Ammon's horn (tissue), 1 donor: Measurements from ENCODE around the gene PSPC1.

ENCODE experiments used
- DNase-seq: peaks from one replicate; pipeline ENCODE4 v3.0.0-alpha.2; 2016; ENCODE audit warnings: low spot score

PSPC1 gene

GRCh38 chr13:19673473-19674430 lies 109.0 kb downstream of the PSPC1 start:
- DNase-seq, result no peak

GRCh38 chr13:19672990-19673389 lies 109.8 kb downstream of the PSPC1 start:
- no peak for DNase-seq

GRCh38 chr13:19670147-19670546 lies 112.6 kb downstream of the PSPC1 start:
- no peak for DNase-seq

- no peak for DNase-seq
Measured at GRCh38 chr13:19668778-19669177, 114.0 kb downstream of the PSPC1 start.

GRCh38 chr13:19665427-19665859 lies 117.3 kb downstream of the PSPC1 start:
- DNase-seq, result peak; percentile 18

- no peak for DNase-seq
Measured at GRCh38 chr13:19664481-19665230, 118.1 kb downstream of the PSPC1 start.

GRCh38 chr13:19663416-19663979 lies 119.2 kb downstream of the PSPC1 start:
- no peak for DNase-seq

GRCh38 chr13:19661561-19661960 lies 121.2 kb downstream of the PSPC1 start:
- no peak for DNase-seq

- no peak for DNase-seq
Measured at GRCh38 chr13:19661126-19661525, 121.6 kb downstream of the PSPC1 start.

GRCh38 chr13:19658831-19659230 lies 123.9 kb downstream of the PSPC1 start:
- no peak for DNase-seq

GRCh38 chr13:19657872-19658591 lies 124.7 kb downstream of the PSPC1 start:
- no peak for DNase-seq
